HG03066 (cell line): ENCODE data around the gene LRRC7.
"Not testable (repeated sequence)": the region's sequence is repeated elsewhere in the genome, so short reads cannot be mapped to it uniquely, and the experiment has no call there.

ENCODE experiments used
- ATAC-seq: cut with Tn5 transposase; IDR thresholded peaks from one replicate; pipeline ENCODE4 v1.9.1; 2021; ENCODE audit warnings: low read depth; ENCODE audit not compliant: unreplicated experiment

LRRC7 gene

GRCh38 chr1:69940816-69941215 is 373.1 kb downstream of the LRRC7 start:
- no peak for ATAC-seq

- no peak for ATAC-seq
Observed at GRCh38 chr1:69943030-69943429, 375.3 kb downstream of the LRRC7 start.

DNA sequence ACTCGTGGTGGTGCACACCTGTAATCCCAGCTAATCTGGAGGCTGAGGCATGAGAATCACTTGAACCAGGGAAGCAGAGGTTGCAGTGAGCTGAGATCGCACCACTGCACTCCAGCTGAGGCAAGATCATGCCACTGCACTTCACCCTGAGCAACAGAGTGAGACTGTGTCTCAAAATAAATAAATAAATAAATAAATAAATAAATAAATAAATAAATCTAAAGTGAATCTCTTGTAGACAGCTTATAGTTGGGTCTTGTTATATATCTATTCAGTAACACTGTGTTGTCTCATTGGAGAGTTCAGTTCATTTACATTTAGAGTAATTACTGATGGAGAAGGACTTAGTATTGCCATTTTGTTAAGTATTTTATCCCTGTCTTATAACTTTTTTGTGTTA is 379.2 kb downstream of the LRRC7 start:
- no peak for ATAC-seq

DNA sequence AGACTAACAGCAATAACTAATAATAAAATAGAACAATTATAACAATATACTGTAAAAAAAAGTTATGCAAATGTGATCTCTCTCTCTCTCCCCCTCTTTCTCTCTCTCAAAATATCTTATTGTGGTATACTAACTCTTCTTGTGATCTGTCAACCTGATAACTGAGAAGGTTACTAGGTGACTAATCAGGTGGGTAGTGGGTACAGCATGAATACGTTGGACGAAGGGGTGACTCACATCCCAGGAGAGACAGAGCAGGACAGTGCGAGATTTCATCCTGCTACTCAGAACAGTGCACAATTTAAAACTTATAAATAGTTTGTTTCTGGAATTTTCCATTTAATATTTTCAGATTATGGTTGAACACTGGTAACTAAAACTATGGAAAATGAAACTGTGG is 380.1 kb downstream of the LRRC7 start:
- no peak for ATAC-seq

GRCh38 chr1:69952676-69953075 is 385.0 kb downstream of the LRRC7 start:
- no peak for ATAC-seq

- ATAC-seq = not testable (repeated sequence)
Observed at GRCh38 chr1:69962452-69962851, 394.7 kb downstream of the LRRC7 start.

DNA sequence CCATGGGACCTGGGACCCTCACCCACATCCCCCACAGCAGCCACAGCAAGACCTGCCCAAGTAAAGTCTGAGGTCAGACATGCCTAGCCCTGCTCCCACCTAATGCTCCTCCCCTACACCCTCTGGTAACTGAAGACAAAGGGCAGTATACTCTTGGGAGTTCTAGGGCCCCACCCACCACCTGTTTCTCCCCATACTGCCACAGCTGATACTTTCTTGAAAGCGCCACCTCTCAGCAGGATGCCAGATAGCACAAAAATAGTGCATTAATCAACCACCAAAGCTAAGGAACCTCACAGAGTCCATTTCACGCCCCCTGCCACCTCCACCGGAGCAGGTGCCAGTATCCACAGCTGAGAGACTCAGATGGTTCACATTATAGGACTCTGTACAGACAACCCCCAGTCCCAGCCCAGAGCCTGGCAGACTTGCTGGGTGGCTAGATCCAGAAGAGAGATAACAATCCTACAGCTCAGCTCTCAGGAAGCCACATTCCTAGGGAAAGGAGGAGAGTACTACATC is 399.6 kb downstream of the LRRC7 start:
- ATAC-seq = no peak

DNA sequence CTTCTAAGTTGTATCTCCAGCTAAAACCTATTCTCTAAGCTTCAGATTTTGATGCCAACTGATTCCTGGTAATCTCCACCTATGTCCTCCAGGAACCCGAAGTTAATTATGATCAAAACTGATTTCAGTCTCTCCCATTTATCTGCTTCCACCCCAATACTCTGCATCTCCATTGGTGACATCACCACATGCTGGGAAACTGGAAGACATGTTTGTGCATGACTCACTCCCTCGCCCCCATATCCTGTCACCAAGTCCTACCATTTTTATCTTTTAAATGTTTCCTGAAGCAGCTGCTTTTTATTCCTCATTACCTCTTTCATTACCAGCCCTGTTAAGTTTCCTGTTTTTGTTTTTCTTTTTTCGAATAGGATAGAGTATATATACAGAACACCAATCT is 409.2 kb downstream of the LRRC7 start:
- no peak for ATAC-seq

GRCh38 chr1:69982992-69983391 is 415.3 kb downstream of the LRRC7 start:
- ATAC-seq = no peak

DNA sequence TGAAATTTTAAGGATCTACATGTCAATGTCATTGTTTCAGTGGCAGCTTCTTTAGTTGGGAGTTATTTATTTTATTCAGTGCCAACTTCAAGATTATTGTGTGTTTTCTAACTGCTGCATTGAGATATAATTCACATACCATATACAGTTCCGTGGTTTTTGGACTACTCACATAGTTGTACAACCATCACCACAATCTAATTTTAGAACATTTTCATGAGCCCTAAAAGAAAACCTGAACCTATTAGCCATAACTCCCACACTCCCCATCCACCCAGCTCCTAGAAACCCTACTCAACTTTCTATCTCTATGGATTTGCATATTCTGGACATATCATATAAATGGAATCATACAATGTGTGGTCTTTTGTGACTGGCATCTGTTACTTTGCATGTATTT is 417.7 kb downstream of the LRRC7 start:
- ATAC-seq = no peak

DNA sequence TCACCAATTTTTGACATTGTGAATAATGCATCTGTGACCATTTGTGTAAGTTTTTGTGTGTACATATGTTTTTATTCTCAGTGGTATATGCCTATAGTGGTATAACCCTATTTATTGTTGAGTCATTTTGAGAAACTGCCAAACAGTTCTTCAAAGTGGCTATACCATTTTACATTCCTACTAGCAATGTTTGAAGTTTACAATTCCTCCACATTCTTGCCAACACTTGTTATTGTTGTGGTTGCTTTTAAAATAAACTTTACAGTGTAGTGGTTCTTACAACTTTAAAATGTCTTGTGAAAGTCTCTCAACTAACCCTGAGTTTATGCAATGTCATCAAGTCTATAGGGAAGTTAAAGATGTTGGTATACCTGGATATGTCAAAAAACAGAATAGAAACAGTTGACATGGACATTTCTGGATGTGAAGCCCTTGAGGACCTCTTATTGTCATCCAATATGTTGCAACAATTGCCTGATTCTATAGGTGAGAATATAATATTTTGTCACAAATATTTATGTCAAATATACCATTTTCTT is 418.2 kb downstream of the LRRC7 start:
- ATAC-seq = no peak

DNA sequence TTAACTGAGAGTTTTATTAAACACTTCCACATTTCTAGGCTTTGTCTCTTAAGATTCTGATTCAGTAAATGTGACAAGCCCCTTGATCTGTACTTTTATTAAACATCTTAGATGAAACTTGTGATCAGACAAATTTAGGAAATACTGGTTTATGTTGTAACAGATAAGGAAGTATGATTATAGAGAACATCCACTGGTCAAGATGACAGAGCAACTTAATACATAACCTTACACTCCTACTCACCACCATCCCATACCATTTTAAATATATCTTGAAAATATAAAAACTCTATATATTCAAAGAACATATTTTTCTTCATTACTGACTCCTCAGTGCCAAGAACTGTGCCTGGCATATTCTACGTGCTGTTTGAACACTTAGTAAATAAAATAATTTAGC is 420.2 kb downstream of the LRRC7 start:
- ATAC-seq = no peak

GRCh38 chr1:69991644-69992043 is 423.9 kb downstream of the LRRC7 start:
- no peak for ATAC-seq

GRCh38 chr1:69992594-69992993 is 424.9 kb downstream of the LRRC7 start:
- ATAC-seq = no peak

DNA sequence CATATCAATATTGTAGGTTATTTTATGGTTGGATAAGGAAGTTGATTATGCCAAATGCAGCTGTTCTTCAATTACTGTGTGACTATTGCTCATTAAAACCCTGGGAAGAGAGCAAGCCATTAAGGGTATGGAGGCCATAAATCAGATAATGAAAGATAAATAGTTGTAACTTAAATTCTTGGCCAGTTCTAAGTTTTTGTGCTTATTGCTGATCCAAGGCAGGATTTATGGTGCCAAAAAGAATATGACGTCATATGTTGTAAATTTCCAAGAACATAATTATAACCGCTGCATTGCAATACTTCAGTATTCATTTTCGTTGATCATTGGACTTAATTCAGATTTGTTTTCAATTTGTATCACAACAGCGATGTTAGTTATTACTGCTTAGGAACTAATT is 426.1 kb downstream of the LRRC7 start:
- ATAC-seq = no peak

GRCh38 chr1:69994241-69994640 is 426.5 kb downstream of the LRRC7 start:
- ATAC-seq = no peak

DNA sequence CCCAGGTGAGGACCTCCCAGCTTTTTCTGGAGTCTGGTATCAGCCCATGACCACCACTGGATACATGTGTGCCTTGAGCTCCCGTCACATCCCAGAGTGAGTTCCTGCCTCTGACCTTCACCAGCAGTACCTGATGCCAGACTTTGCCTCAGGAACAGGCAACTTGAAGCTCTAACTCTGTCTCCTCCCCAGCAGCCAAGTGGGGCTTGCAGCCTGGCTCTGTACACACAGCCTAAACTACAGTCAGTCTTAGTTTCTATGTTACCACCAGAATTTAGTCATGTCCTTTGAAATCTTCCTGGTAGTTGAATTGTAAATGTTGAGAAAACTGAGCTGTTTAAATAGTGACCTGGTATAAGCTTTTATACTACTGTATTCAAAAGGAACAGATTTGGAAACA is 431.1 kb downstream of the LRRC7 start:
- ATAC-seq = no peak

GRCh38 chr1:70003211-70003908 is 435.6 kb downstream of the LRRC7 start:
- no peak for ATAC-seq

- no peak for ATAC-seq
Observed at GRCh38 chr1:70005386-70006034, 437.8 kb downstream of the LRRC7 start.

DNA sequence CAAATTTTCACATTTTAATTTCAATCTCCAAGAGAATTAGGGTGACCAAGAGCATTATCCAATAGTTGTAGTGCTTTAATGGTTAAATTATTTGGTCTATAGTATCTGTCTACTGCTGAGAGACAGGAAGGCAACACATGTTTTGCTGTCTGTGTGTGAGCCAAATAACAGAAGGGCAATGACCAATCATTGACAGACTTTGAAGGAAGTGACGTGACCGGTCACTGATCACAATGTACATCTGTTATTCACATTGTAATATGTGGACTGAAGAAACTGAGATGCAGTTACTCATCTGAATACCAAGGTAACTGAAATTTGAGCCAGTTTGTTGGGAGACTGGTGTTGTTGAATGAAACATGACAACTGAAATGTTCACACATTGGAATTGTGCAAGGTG is 440.9 kb downstream of the LRRC7 start:
- ATAC-seq = no peak

- ATAC-seq = no peak
Observed at GRCh38 chr1:70017770-70018169, 450.0 kb downstream of the LRRC7 start.

GRCh38 chr1:70024272-70024671 is 456.6 kb downstream of the LRRC7 start:
- ATAC-seq = no peak
